Activated T-cell treated with anti-CD3 and anti-CD28 coated beads for 48 hours (primary cell): ENCODE data around the gene TRAF3IP1.
A peak's percentile ranks its signal among the peaks of the same experiment; 100 is the strongest.
"Not testable (repeated sequence)": the region's sequence is repeated elsewhere in the genome, so short reads cannot be mapped to it uniquely, and the experiment has no call there.

Experiments used
- DNase-seq: peaks from one replicate; pipeline ENCODE4 v3.0.0-alpha.2; 2020; ENCODE audit warnings: low read depth

The TRAF3IP1 gene

GRCh38 chr2:238320246-238320647 lies at the start of gene TRAF3IP1:
TRAF3IP1 (plus strand) TSS chr2:238320518; CDS start chr2:238320663, 145 bp downstream.
- DNase-seq, result peak; percentile 85

- DNase-seq, result no peak
Measured at GRCh38 chr2:238270606-238271005, 49.7 kb upstream of the TRAF3IP1 start.

GRCh38 chr2:238271061-238271554 lies 49.2 kb upstream of the TRAF3IP1 start:
- no peak for DNase-seq

GRCh38 chr2:238271686-238272085 lies 48.6 kb upstream of the TRAF3IP1 start:
- DNase-seq, result not testable (repeated sequence)

GRCh38 chr2:238272156-238272555 lies 48.2 kb upstream of the TRAF3IP1 start:
- no peak for DNase-seq

GRCh38 chr2:238273433-238273832 lies 46.9 kb upstream of the TRAF3IP1 start:
- not testable (repeated sequence) for DNase-seq

- DNase-seq, result no peak
Measured at GRCh38 chr2:238274152-238274865, 46.0 kb upstream of the TRAF3IP1 start.

GRCh38 chr2:238277695-238278094 lies 42.6 kb upstream of the TRAF3IP1 start:
- DNase-seq, result no peak

GRCh38 chr2:238278626-238279323 lies 41.5 kb upstream of the TRAF3IP1 start:
- no peak for DNase-seq

GRCh38 chr2:238279324-238279682 lies 41.0 kb upstream of the TRAF3IP1 start:
- DNase-seq, result no peak

- no peak for DNase-seq
Measured at GRCh38 chr2:238280083-238280825, 40.1 kb upstream of the TRAF3IP1 start.

- DNase-seq, result no peak
Measured at GRCh38 chr2:238281826-238282480, 38.4 kb upstream of the TRAF3IP1 start.

- no peak for DNase-seq
Measured at GRCh38 chr2:238282861-238283738, 37.2 kb upstream of the TRAF3IP1 start.

GRCh38 chr2:238284802-238285515 lies 35.4 kb upstream of the TRAF3IP1 start:
- DNase-seq, result no peak

GRCh38 chr2:238285653-238286082 lies 34.6 kb upstream of the TRAF3IP1 start:
- no peak for DNase-seq

GRCh38 chr2:238286095-238286494 lies 34.2 kb upstream of the TRAF3IP1 start:
- no peak for DNase-seq

GRCh38 chr2:238286551-238286950 lies 33.8 kb upstream of the TRAF3IP1 start:
- no peak for DNase-seq

GRCh38 chr2:238286987-238287736 lies 33.2 kb upstream of the TRAF3IP1 start:
- DNase-seq, result peak; percentile 39
